HEK293 (cell line): ENCODE results near the gene DGUOK.

Source experiments
- GLI4 ChIP-seq: fragments of 450-650 bp; formaldehyde crosslinking; IDR thresholded peaks from 2 replicates; pipeline ENCODE4 v1.5.1; 2016; ENCODE audit warnings: missing biosample characterization, missing genetic modification characterization
- IKZF3 ChIP-seq: fragments of 450-650 bp; IDR thresholded peaks from 2 replicates; pipeline ENCODE4 v1.5.0; 2018; ENCODE audit warnings: missing biosample characterization, mild to moderate bottlenecking, missing genetic modification characterization, moderate library complexity
- KLF1 ChIP-seq: fragments of 450-650 bp; formaldehyde crosslinking; IDR thresholded peaks from 2 replicates; pipeline ENCODE4 v1.5.1; 2016; ENCODE audit warnings: missing biosample characterization, missing genetic modification characterization
- OVOL3 ChIP-seq: fragments of 450-650 bp; formaldehyde crosslinking; IDR thresholded peaks from 2 replicates; pipeline ENCODE4 v1.5.1; 2016; ENCODE audit warnings: missing biosample characterization, missing genetic modification characterization
- REST ChIP-seq: fragments of 450-650 bp; formaldehyde crosslinking; IDR thresholded peaks from 2 replicates; pipeline ENCODE4 v1.5.1; 2016; ENCODE audit warnings: missing biosample characterization, missing genetic modification characterization
- SP7 ChIP-seq: fragments of 450-650 bp; formaldehyde crosslinking; IDR thresholded peaks from 2 replicates; pipeline ENCODE4 v1.5.1; 2016; ENCODE audit warnings: missing biosample characterization, missing genetic modification characterization
- ZBTB20 ChIP-seq: fragments of 450-650 bp; formaldehyde crosslinking; IDR thresholded peaks from 2 replicates; pipeline ENCODE4 v1.5.1; 2016; ENCODE audit warnings: missing biosample characterization, missing genetic modification characterization
- ZBTB8A ChIP-seq: fragments of 450-650 bp; formaldehyde crosslinking; IDR thresholded peaks from 2 replicates; pipeline ENCODE4 v1.5.1; 2016; ENCODE audit warnings: missing biosample characterization, missing genetic modification characterization
- ZNF10 ChIP-seq: fragments of 450-650 bp; formaldehyde crosslinking; IDR thresholded peaks from 2 replicates; pipeline ENCODE4 v1.5.1; 2017; ENCODE audit warnings: missing biosample characterization, missing genetic modification characterization
- ZNF114 ChIP-seq: fragments of 450-650 bp; formaldehyde crosslinking; IDR thresholded peaks from 2 replicates; pipeline ENCODE4 v1.5.0; 2017; ENCODE audit warnings: missing biosample characterization, missing genetic modification characterization
- ZNF132 ChIP-seq: fragments of 450-650 bp; formaldehyde crosslinking; IDR thresholded peaks from 2 replicates; pipeline ENCODE4 v1.5.1; 2017; ENCODE audit warnings: missing biosample characterization, missing genetic modification characterization, borderline replicate concordance
- ZNF157 ChIP-seq: fragments of 450-650 bp; formaldehyde crosslinking; IDR thresholded peaks from 2 replicates; pipeline ENCODE4 v1.5.1; 2016; ENCODE audit warnings: missing biosample characterization, missing genetic modification characterization
- ZNF302 ChIP-seq: fragments of 450-650 bp; formaldehyde crosslinking; IDR thresholded peaks from 2 replicates; pipeline ENCODE4 v1.5.1; 2016; ENCODE audit warnings: missing biosample characterization, missing genetic modification characterization, low read depth
- ZNF391 ChIP-seq: fragments of 450-650 bp; formaldehyde crosslinking; IDR thresholded peaks from 2 replicates; pipeline ENCODE4 v1.5.1; 2016; ENCODE audit warnings: low read depth, missing biosample characterization, missing genetic modification characterization, borderline replicate concordance
- ZNF416 ChIP-seq: fragments of 450-650 bp; formaldehyde crosslinking; IDR thresholded peaks from 2 replicates; pipeline ENCODE4 v1.5.1; 2016; ENCODE audit warnings: missing biosample characterization, missing genetic modification characterization
- ZNF510 ChIP-seq: fragments of 450-650 bp; formaldehyde crosslinking; IDR thresholded peaks from 2 replicates; pipeline ENCODE4 v1.5.1; 2018; ENCODE audit warnings: mild to moderate bottlenecking, missing genetic modification characterization, missing biosample characterization; ENCODE audit not compliant: insufficient replicate concordance
- ZNF518A ChIP-seq: fragments of 450-650 bp; formaldehyde crosslinking; conservative IDR thresholded peaks from 2 replicates; pipeline ENCODE4 v1.5.1; 2016; ENCODE audit warnings: low read depth, missing biosample characterization, missing genetic modification characterization
- ZNF530 ChIP-seq: fragments of 450-650 bp; formaldehyde crosslinking; IDR thresholded peaks from 2 replicates; pipeline ENCODE4 v1.5.1; 2016; ENCODE audit warnings: low read depth, missing biosample characterization, missing genetic modification characterization
- ZNF548 ChIP-seq: fragments of 450-650 bp; formaldehyde crosslinking; IDR thresholded peaks from 2 replicates; pipeline ENCODE4 v1.5.1; 2016; ENCODE audit warnings: missing biosample characterization, missing genetic modification characterization
- ZNF658 ChIP-seq: fragments of 450-650 bp; formaldehyde crosslinking; IDR thresholded peaks from 2 replicates; pipeline ENCODE4; 2016; ENCODE audit warnings: missing biosample characterization, missing genetic modification characterization
- ZNF792 ChIP-seq: fragments of 450-650 bp; formaldehyde crosslinking; IDR thresholded peaks from 2 replicates; pipeline ENCODE4 v1.5.1; 2016; ENCODE audit warnings: missing biosample characterization, missing genetic modification characterization
- TF ChIP-seq, protein P1 (sequence below): fragments of 450-650 bp; formaldehyde crosslinking; IDR thresholded peaks from 2 replicates; pipeline ENCODE4 v1.5.1; 2016; ENCODE audit warnings: missing biosample characterization, missing genetic modification characterization
- TF ChIP-seq, protein P2 (sequence below): fragments of 450-650 bp; formaldehyde crosslinking; IDR thresholded peaks from 2 replicates; pipeline ENCODE4 v1.5.1; 2016; ENCODE audit warnings: missing biosample characterization, missing genetic modification characterization, borderline replicate concordance
- TF ChIP-seq, protein P3 (sequence below): fragments of 450-650 bp; formaldehyde crosslinking; IDR thresholded peaks from 2 replicates; pipeline ENCODE4 v1.5.1; 2016; ENCODE audit warnings: missing biosample characterization, missing genetic modification characterization

Gene DGUOK

GRCh38 chr2:73981081-73982001, 54.7 kb downstream of the DGUOK start (continued):
- TF ChIP-seq GLI4 (no peak), ZNF132 (tag by site-specific recombination) (no peak), ZNF792 (no peak), ZBTB20 (tag by site-specific recombination) (peak; percentile 99), ZNF416 (tag by site-specific recombination) (no peak), ZNF530 (tag by site-specific recombination) (no peak), ZNF518A (no peak), OVOL3 (tag by site-specific recombination) (no peak), ZNF658 (tag by site-specific recombination) (no peak), ZNF548 (no peak), IKZF3 (tag by site-specific recombination) (peak; percentile 54), ZBTB8A (tag by site-specific recombination) (peak; percentile 84), KLF1 (0 out of 2 replicates have a peak, but pooled peaks have one; percentile 41), ZNF157 (tag by site-specific recombination) (no peak), REST (tag by site-specific recombination) (peak; percentile 25; the same call in 1 of the 2 replicates), ZNF391 (tag by site-specific recombination) (no peak), ZNF510 (no peak), ZNF10 (tag by site-specific recombination) (0 out of 2 replicates have a peak, but pooled peaks have one; percentile 14), SP7 (tag by site-specific recombination) (peak; percentile 24), ZNF302 (tag by site-specific recombination) (no peak), ZNF114 (no peak)
- TF ChIP-seq, protein P1, sequence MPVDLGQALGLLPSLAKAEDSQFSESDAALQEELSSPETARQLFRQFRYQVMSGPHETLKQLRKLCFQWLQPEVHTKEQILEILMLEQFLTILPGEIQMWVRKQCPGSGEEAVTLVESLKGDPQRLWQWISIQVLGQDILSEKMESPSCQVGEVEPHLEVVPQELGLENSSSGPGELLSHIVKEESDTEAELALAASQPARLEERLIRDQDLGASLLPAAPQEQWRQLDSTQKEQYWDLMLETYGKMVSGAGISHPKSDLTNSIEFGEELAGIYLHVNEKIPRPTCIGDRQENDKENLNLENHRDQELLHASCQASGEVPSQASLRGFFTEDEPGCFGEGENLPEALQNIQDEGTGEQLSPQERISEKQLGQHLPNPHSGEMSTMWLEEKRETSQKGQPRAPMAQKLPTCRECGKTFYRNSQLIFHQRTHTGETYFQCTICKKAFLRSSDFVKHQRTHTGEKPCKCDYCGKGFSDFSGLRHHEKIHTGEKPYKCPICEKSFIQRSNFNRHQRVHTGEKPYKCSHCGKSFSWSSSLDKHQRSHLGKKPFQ, result no peak
- TF ChIP-seq, protein P2, sequence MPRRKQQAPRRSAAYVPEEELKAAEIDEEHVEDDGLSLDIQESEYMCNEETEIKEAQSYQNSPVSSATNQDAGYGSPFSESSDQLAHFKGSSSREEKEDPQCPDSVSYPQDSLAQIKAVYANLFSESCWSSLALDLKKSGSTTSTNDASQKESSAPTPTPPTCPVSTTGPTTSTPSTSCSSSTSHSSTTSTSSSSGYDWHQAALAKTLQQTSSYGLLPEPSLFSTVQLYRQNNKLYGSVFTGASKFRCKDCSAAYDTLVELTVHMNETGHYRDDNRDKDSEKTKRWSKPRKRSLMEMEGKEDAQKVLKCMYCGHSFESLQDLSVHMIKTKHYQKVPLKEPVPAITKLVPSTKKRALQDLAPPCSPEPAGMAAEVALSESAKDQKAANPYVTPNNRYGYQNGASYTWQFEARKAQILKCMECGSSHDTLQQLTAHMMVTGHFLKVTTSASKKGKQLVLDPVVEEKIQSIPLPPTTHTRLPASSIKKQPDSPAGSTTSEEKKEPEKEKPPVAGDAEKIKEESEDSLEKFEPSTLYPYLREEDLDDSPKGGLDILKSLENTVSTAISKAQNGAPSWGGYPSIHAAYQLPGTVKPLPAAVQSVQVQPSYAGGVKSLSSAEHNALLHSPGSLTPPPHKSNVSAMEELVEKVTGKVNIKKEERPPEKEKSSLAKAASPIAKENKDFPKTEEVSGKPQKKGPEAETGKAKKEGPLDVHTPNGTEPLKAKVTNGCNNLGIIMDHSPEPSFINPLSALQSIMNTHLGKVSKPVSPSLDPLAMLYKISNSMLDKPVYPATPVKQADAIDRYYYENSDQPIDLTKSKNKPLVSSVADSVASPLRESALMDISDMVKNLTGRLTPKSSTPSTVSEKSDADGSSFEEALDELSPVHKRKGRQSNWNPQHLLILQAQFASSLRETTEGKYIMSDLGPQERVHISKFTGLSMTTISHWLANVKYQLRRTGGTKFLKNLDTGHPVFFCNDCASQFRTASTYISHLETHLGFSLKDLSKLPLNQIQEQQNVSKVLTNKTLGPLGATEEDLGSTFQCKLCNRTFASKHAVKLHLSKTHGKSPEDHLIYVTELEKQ (tag by site-specific recombination), result no peak
- TF ChIP-seq, protein P3, sequence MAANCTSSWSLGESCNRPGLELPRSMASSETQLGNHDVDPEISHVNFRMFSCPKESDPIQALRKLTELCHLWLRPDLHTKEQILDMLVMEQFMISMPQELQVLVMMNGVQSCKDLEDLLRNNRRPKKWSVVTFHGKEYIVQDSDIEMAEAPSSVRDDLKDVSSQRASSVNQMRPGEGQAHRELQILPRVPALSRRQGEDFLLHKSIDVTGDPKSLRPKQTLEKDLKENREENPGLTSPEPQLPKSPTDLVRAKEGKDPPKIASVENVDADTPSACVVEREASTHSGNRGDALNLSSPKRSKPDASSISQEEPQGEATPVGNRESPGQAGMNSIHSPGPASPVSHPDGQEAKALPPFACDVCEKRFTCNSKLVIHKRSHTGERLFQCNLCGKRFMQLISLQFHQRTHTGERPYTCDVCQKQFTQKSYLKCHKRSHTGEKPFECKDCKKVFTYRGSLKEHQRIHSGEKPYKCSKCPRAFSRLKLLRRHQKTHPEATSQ (tag by site-specific recombination), result no peak
